GM12878 (cell line): ENCODE measurements around the gene PCDHGC3. TPM values are rescaled to one million over a fixed set of nuclear protein-coding genes. Genes with fewer than 3 reads are reported as not detected.

Source experiments
- ATAC-seq: fragments of 200-7000 bp; cut with Tn5 transposase; 3 replicates; pipeline ENCODE4 v1.9.1; 2020; ENCODE audit warnings: mild to moderate bottlenecking, moderate library complexity
- BruUV-seq: library from RNA; stranded (reverse); fragments of 400-500 nt; replicated peaks from 2 replicates; lab custom pipeline; 2021; lab: Mats Ljungman, UMichigan
- CTCF ChIA-PET: fragments of 300-600 bp; sonication (Branson Sonifier 250); formaldehyde crosslinking; extraction: SDS; loops from one replicate; lab custom pipeline; 2021; ENCODE audit warnings: inconsistent platforms; lab: Yijun Ruan, JAX
- POLR2A ChIA-PET: fragments of 350-600 bp; formaldehyde crosslinking; extraction: SDS; loops from one replicate; lab custom pipeline; 2021; ENCODE audit warnings: inconsistent platforms; lab: Charles Lee
- RAD21 ChIA-PET: fragments of 300-600 bp; sonication (Branson Sonifier 250); formaldehyde crosslinking; loops from one replicate; lab custom pipeline; 2023; ENCODE audit warnings: antibody characterized with exemption; ENCODE audit not compliant: unreplicated experiment; lab: Charles Lee
- SMC1A ChIA-PET: fragments of 300-600 bp; sonication (Branson Sonifier 250); formaldehyde crosslinking; loops from one replicate; lab custom pipeline; 2023; ENCODE audit not compliant: unreplicated experiment, uncharacterized antibody; lab: Charles Lee
- DNase-seq: peaks from one replicate; pipeline ENCODE4 v3.0.0-alpha.2; 2011; ENCODE audit warnings: low read depth, low spot score
- FAIRE-seq: peaks from 3 replicates; lab custom pipeline; 2011; peaks lifted over from hg19 to GRCh38; lab: Jason Lieb, UNC
- H2AFZ ChIP-seq: 2 replicates; pipeline ENCODE4 v1.6.0; 2011; ENCODE audit warnings: low read depth, low read length, control low read depth; ENCODE audit not compliant: control insufficient read depth
- H3K27ac ChIP-seq: 2 replicates; pipeline ENCODE4 v1.5.1; 2011; ENCODE audit warnings: control low read depth; ENCODE audit not compliant: control insufficient read depth, insufficient read depth
- H3K27me3 ChIP-seq, 2 experiments: replicated peaks in 1 of 2; 2 replicates each; pipeline versions ENCODE4 v1.6.0 to v1.6.1; 2011; ENCODE audit warnings: low read length in 1 of 2; ENCODE audit not compliant: control insufficient read depth in 2 of 2, insufficient read depth in 2 of 2
- H3K36me3 ChIP-seq, 2 experiments: 2 replicates each; pipeline ENCODE4 v1.5.1; 2011; ENCODE audit warnings: low read length in 1 of 2; ENCODE audit not compliant: control insufficient read depth in 2 of 2, insufficient read depth in 2 of 2
- H3K4me1 ChIP-seq: 2 replicates; pipeline ENCODE4 v1.6.1; 2011; ENCODE audit warnings: mild to moderate bottlenecking, low read length, moderate library complexity, mixed read lengths; ENCODE audit not compliant: control insufficient read depth, insufficient read depth
- H3K4me2 ChIP-seq: 2 replicates; pipeline ENCODE4 v1.6.0; 2011; ENCODE audit warnings: control low read depth; ENCODE audit not compliant: control insufficient read depth, insufficient read depth
- H3K4me3 ChIP-seq: fragments of 200-600 bp; sonication (generic); 2 replicates; pipeline ENCODE4 v1.5.1; 2016
- H3K79me2 ChIP-seq: 2 replicates; pipeline ENCODE4 v1.6.0; 2011; ENCODE audit warnings: low read length; ENCODE audit not compliant: control insufficient read depth, insufficient read depth
- H3K9ac ChIP-seq: 2 replicates; pipeline ENCODE4 v1.8.0; 2011; ENCODE audit warnings: low read length, control low read depth, mixed read lengths; ENCODE audit not compliant: control insufficient read depth, insufficient read depth
- H3K9me3 ChIP-seq: replicated peaks from 3 replicates; pipeline ENCODE4 v1.5.1; 2011; ENCODE audit warnings: mild to moderate bottlenecking, low read length; ENCODE audit not compliant: control insufficient read depth, insufficient read depth
- H4K20me1 ChIP-seq: 2 replicates; pipeline ENCODE4 v1.6.0; 2011; ENCODE audit not compliant: control insufficient read depth, insufficient read depth
- ASH2L ChIP-seq: fragments of 300-600, 200-600 bp; sonication (generic); IDR thresholded peaks from 2 replicates; pipeline ENCODE4 v1.6.1; 2017; ENCODE audit warnings: low read depth, mild to moderate bottlenecking, borderline replicate concordance
- ATF7 ChIP-seq: fragments of 450-650 bp; IDR thresholded peaks from 2 replicates; pipeline ENCODE4 v1.6.1; 2016; ENCODE audit warnings: low read depth, mild to moderate bottlenecking
- E2F4 ChIP-seq: IDR thresholded peaks from 2 replicates; pipeline ENCODE4 v1.6.1; 2012; ENCODE audit warnings: low read depth, low read length, improper control_type of control experiment
- MEF2B ChIP-seq: fragments of 450-650 bp; IDR thresholded peaks from 2 replicates; pipeline ENCODE4 v1.6.1; 2018; ENCODE audit warnings: mild to moderate bottlenecking, moderate library complexity; ENCODE audit not compliant: partially characterized antibody, poor library complexity, severe bottlenecking
- MYB ChIP-seq: fragments of 150-350 bp; IDR thresholded peaks from 2 replicates; pipeline ENCODE4 v1.6.1; 2014; ENCODE audit warnings: mild to moderate bottlenecking, low read depth, low read length, borderline replicate concordance
- NFYB ChIP-seq: IDR thresholded peaks from 2 replicates; pipeline ENCODE4 v1.6.1; 2011; ENCODE audit warnings: low read depth, mild to moderate bottlenecking, low read length, improper control_type of control experiment, moderate library complexity; ENCODE audit not compliant: insufficient read depth
- SIN3A ChIP-seq: IDR thresholded peaks from 2 replicates; pipeline ENCODE4 v1.6.1; 2012; ENCODE audit warnings: low read depth, low read length, improper control_type of control experiment
- YY1 ChIP-seq: IDR thresholded peaks from 2 replicates; pipeline ENCODE4 v1.6.1; 2011; ENCODE audit warnings: low read depth, mild to moderate bottlenecking, low read length
- ZNF384 ChIP-seq: IDR thresholded peaks from 2 replicates; pipeline ENCODE4 v1.6.1; 2012; ENCODE audit warnings: low read depth, mild to moderate bottlenecking, low read length, improper control_type of control experiment, borderline replicate concordance
- ZNF622 ChIP-seq: fragments of 450-650 bp; IDR thresholded peaks from 2 replicates; pipeline ENCODE4 v1.6.1; 2017; ENCODE audit warnings: mild to moderate bottlenecking, inconsistent platforms
- WGBS: methylation state at CpG from one replicate; pipeline ENCODE4 v1.1.6; 2016; ENCODE audit warnings: low lambda C conversion rate; ENCODE audit not compliant: insufficient replicate concordance, insufficient coverage; ENCODE audit errors: missing lambda C conversion rate; 5-methylcytosine and 5-hydroxymethylcytosine counted together
- in situ Hi-C: fragments of 300-500 bp; cut with MboI; formaldehyde crosslinking; loops from 9 replicates; pipeline ENCODE4 v1.14.3; 2018; ENCODE audit warnings: mixed read lengths
- intact Hi-C: fragments of 100-400 bp; cut with micrococcal nuclease; formaldehyde crosslinking; loops from one replicate; pipeline ENCODE4 v1.14.2; 2022; ENCODE audit not compliant: unreplicated experiment
- polyA plus RNA-seq, 11 experiments: library from polyadenylated mRNA; depleted of rRNA in 4 of 11; unstranded in 6 of 11; stranded (reverse) in 5 of 11; fragments of >200 nt; fragmentation: Nextera tagmentation in 4 of 11; fragmentation: Illumina TruSeq in 1 of 11; extraction: Ambion mirVana in 4 of 11; extraction: Trizol in 1 of 11; gene quantifications; 1 replicate in 1 of 11; 2 replicates in 10 of 11; pipeline versions ENCODE4 v1.2.1 to v1.2.3, GENCODE V29; 2011 to 2016; ENCODE audit warnings: inconsistent platforms in 2 of 11, missing spikeins in 2 of 11, low read depth in 1 of 11
- total RNA-seq, 4 experiments: library from RNA; depleted of rRNA in 3 of 4; stranded (reverse); fragments of >200 nt in 3 of 4; fragmentation: Illumina TruSeq in 1 of 4; extraction: Trizol in 1 of 4; gene quantifications; 2 replicates each; pipeline versions ENCODE4 v1.2.1 to v1.2.3, GENCODE V29; 2013 to 2021

Gene PCDHGC3
- total and polyA plus RNA-seq, 10 of the 15 experiments (the other 5 are each of a cell fraction or from before 2014, with no cell fraction given): 0.53 to 22.1 (median 12.0) TPM

GRCh38 chr5:141485321-141486055 lies 9.7 kb downstream of the PCDHGC3 start:
- 88% methylated on average over 38 of the region's 38 CpGs for WGBS
- no peaks in the 10 kb centered on the region; a peak in 1 of 4 replicates for H3K36me3 ChIP-seq
- no peak overlapping the region for H3K9ac ChIP-seq
- in situ Hi-C loops: no loop called here
- H2AFZ ChIP-seq: no peak overlapping the region
- H3K4me1 ChIP-seq: peaks cover 4% of the 10 kb centered on the region
- H3K79me2 ChIP-seq: no peaks in the 10 kb centered on the region
- POLR2A ChIA-PET: no interaction called here
- H3K9me3 ChIP-seq: no peaks in the 10 kb centered on the region; the same call in 2 of the 3 replicates
- H4K20me1 ChIP-seq: no peaks in the 10 kb centered on the region
- peak overlapping the region; percentile 28 for H3K4me2 ChIP-seq
- no peak for TF ChIP-seq ZNF622
- no peak for TF ChIP-seq SIN3A
- TF ChIP-seq NFYB: no peak
- TF ChIP-seq ZNF384: no peak
- no peak for TF ChIP-seq ATF7
- TF ChIP-seq E2F4: no peak
- TF ChIP-seq MYB: no peak
- no peak for TF ChIP-seq YY1
- no peak for TF ChIP-seq ASH2L
- TF ChIP-seq MEF2B: no peak
- TF ChIP-seq, all 136 proteins: peak for 0
- ChIA-PET SMC1A (interaction anchor here (1.2 to 2.3 kb wide), 2 partner anchors 10 to 72 kb away, joined by 5 to 6 read pairs; partner anchors contain the start of gene PCDHGC3), RAD21 (interaction anchor here (1.0 to 1.2 kb wide), 2 partner anchors 10 to 16 kb away, joined by 3 to 4 read pairs; partner anchors contain the start of gene PCDHGC3), CTCF (interaction anchor here (1.6 to 8.1 kb wide), 5 partner anchors 10 to 79 kb away, joined by 4 to 90 read pairs (median 8); partner anchors contain the start of gene PCDHGC3)
- intact Hi-C loops: no loop called here
- Histone ChIP-seq H3K27me3 (peaks cover 0 to 3% of the 10 kb centered on the region in 2 experiments; a peak in 2 of 4 replicates), H3K27ac (no peak overlapping the region), H3K4me3 (peak overlapping the region; percentile 36; the same call in 1 of the 2 replicates)
- no TSS peak for BruUV-seq
- DNase-seq: no peak
- no peak for FAIRE-seq
- no peak; the same call in 2 of the 3 replicates for ATAC-seq
